GM06990 (cell line): ENCODE data around the gene ASIC2.

ENCODE experiments used
- DNase-seq: peaks from one replicate; pipeline ENCODE4 v3.0.0-alpha.2; 2011; ENCODE audit not compliant: insufficient read length; ENCODE audit errors: extremely low read depth
- H3K27me3 ChIP-seq: replicated peaks from 2 replicates; pipeline ENCODE4 v1.6.0; 2011; ENCODE audit warnings: low read length; ENCODE audit not compliant: control insufficient read depth, insufficient read depth
- H3K36me3 ChIP-seq: 2 replicates; pipeline ENCODE4 v1.5.1; 2011; ENCODE audit warnings: low read length; ENCODE audit not compliant: control insufficient read depth, insufficient read depth
- H3K4me3 ChIP-seq: replicated peaks from 2 replicates; pipeline ENCODE4 v1.5.1; 2011; ENCODE audit warnings: low read depth, mild to moderate bottlenecking, control low read depth, low read length
- TF ChIP-seq, protein P1 (sequence below): IDR thresholded peaks from 2 replicates; pipeline ENCODE4 v1.5.1; 2011; ENCODE audit warnings: low read length, control low read depth, mild to moderate bottlenecking, inconsistent platforms; ENCODE audit not compliant: insufficient read depth, poor library complexity, severe bottlenecking

Gene ASIC2

GRCh38 chr17:33292981-33293867 lies at the start of gene ASIC2:
Gene ASIC2 (minus strand): TSS chr17:33293295.
- DNase-seq: no peak
- TF ChIP-seq, protein P1, sequence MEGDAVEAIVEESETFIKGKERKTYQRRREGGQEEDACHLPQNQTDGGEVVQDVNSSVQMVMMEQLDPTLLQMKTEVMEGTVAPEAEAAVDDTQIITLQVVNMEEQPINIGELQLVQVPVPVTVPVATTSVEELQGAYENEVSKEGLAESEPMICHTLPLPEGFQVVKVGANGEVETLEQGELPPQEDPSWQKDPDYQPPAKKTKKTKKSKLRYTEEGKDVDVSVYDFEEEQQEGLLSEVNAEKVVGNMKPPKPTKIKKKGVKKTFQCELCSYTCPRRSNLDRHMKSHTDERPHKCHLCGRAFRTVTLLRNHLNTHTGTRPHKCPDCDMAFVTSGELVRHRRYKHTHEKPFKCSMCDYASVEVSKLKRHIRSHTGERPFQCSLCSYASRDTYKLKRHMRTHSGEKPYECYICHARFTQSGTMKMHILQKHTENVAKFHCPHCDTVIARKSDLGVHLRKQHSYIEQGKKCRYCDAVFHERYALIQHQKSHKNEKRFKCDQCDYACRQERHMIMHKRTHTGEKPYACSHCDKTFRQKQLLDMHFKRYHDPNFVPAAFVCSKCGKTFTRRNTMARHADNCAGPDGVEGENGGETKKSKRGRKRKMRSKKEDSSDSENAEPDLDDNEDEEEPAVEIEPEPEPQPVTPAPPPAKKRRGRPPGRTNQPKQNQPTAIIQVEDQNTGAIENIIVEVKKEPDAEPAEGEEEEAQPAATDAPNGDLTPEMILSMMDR: no peak
- peaks cover under 1% of the 10 kb centered on the region for H3K27me3 ChIP-seq
- H3K36me3 ChIP-seq: no peaks in the 10 kb centered on the region
- H3K4me3 ChIP-seq: no peak within 1 kb of the TSS

DNA sequence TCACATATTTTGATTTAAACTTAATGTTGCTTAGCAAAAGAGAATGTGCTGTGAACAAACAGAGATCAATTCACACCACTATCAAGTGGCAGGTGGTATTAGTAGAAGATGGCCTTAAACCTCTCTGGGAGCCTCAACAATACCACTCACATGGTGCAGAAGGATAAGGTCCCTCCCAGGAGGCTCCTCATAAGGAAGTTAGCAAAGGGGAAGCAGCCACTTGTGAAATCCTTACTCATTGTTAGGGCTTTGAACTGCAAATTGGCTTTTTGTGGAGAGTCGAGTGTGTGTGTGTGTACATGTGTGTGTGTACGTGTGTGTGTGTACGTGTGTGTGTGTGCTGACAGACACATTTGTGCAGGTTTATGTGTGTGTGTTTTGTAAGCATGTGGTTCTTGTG lies 48.9 kb upstream of the ASIC2 start:
- TF ChIP-seq, protein P1: no peak
- H3K4me3 ChIP-seq: no peak overlapping the region
- DNase-seq: no peak
- no peaks in the 10 kb centered on the region for H3K36me3 ChIP-seq
- peaks cover 2% of the 10 kb centered on the region for H3K27me3 ChIP-seq

- TF ChIP-seq, protein P1: no peak
- Histone ChIP-seq H3K36me3 (no peaks in the 10 kb centered on the region), H3K4me3 (no peak overlapping the region), H3K27me3 (no peaks in the 10 kb centered on the region; the same call in none of the 2 replicates)
- DNase-seq: no peak
Observed at GRCh38 chr17:33338242-33338641, 45.1 kb upstream of the ASIC2 start.

DNA sequence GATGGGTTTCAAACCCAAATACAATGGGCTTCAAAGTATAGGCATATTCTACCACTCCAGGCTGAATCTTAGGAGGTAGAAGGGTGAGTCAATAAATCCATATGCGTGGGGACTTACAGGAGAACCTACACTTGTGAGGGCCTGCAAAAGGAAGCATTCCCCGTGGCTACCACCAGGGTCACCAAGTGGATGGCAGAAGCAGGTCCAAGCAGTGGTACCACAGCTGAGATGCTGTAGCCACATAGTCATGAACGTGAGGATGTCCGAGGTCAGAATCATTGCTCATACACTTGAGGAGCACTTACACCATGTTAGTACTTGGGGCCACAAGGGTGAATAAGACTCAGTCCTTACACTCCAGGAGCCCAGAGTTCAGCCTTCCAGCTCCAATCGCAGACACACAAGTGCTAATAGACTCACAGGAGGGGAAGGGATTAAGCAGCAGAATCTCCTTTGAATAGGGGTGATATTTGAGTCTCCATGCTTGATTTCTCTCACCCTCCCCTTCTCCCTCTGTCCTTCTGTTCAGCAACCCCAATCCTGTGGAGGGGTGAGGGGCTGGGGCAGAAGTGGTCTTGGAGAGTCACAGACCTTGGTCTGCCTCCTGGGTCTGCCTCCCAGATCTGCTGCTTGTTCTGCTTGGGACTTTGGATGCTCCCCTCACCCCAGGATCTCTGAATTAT lies 42.5 kb upstream of the ASIC2 start:
- Histone ChIP-seq H3K36me3 (no peaks in the 10 kb centered on the region), H3K27me3 (no peaks in the 10 kb centered on the region; the same call in 1 of the 2 replicates), H3K4me3 (no peak overlapping the region)
- DNase-seq: no peak
- TF ChIP-seq, protein P1: no peak

DNA sequence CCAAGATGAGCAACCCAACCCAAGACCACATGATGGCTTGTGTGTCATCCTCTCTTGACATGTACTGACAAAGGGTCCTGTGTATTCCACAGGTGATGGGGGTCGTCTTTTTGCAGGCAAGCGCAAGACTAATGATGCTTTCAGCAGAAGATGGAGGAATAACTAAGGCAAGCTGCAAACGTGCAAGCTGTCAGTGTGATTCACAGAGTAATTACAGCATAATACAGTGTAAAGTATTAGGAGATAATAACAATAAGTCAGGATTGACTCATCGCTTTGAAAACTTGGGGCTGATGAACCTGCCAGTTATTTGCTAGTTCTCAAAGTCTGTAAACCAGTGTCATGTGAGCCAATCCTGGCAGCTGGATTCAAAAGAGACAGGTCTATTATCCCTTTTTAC lies 41.6 kb upstream of the ASIC2 start:
- TF ChIP-seq, protein P1: no peak
- no peaks in the 10 kb centered on the region for H3K36me3 ChIP-seq
- H3K4me3 ChIP-seq: no peak overlapping the region
- no peak for DNase-seq
- no peaks in the 10 kb centered on the region; the same call in 1 of the 2 replicates for H3K27me3 ChIP-seq
